ENCODE data around the gene PTPRD.

The PTPRD gene

GRCh38 chr9:10080012-10080411 is 532.8 kb downstream of the PTPRD start (continued):
- TF ChIP-seq, protein P1, sequence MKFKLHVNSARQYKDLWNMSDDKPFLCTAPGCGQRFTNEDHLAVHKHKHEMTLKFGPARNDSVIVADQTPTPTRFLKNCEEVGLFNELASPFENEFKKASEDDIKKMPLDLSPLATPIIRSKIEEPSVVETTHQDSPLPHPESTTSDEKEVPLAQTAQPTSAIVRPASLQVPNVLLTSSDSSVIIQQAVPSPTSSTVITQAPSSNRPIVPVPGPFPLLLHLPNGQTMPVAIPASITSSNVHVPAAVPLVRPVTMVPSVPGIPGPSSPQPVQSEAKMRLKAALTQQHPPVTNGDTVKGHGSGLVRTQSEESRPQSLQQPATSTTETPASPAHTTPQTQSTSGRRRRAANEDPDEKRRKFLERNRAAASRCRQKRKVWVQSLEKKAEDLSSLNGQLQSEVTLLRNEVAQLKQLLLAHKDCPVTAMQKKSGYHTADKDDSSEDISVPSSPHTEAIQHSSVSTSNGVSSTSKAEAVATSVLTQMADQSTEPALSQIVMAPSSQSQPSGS (tag by site-specific recombination; IDR thresholded peaks at IDR 0.05; ENCODE audit: low read depth): no peak
- no peak for TF ChIP-seq ZNF654 (tag by site-specific recombination; IDR thresholded peaks at IDR 0.05; ENCODE audit: low read depth)
- TF ChIP-seq IKZF3 (tag by site-specific recombination; IDR thresholded peaks at IDR 0.05): no peak
- no peak for TF ChIP-seq ZNF629 (tag by site-specific recombination; IDR thresholded peaks at IDR 0.05)
- no peak for TF ChIP-seq ZNF585B (tag by site-specific recombination; IDR thresholded peaks at IDR 0.05)
- TF ChIP-seq, protein P2, sequence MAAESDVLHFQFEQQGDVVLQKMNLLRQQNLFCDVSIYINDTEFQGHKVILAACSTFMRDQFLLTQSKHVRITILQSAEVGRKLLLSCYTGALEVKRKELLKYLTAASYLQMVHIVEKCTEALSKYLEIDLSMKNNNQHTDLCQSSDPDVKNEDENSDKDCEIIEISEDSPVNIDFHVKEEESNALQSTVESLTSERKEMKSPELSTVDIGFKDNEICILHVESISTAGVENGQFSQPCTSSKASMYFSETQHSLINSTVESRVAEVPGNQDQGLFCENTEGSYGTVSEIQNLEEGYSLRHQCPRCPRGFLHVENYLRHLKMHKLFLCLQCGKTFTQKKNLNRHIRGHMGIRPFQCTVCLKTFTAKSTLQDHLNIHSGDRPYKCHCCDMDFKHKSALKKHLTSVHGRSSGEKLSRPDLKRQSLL (tag by site-specific recombination; IDR thresholded peaks at IDR 0.05): no peak
- no peak for TF ChIP-seq ZNF426 (tag by site-specific recombination; IDR thresholded peaks at IDR 0.05)

DNA sequence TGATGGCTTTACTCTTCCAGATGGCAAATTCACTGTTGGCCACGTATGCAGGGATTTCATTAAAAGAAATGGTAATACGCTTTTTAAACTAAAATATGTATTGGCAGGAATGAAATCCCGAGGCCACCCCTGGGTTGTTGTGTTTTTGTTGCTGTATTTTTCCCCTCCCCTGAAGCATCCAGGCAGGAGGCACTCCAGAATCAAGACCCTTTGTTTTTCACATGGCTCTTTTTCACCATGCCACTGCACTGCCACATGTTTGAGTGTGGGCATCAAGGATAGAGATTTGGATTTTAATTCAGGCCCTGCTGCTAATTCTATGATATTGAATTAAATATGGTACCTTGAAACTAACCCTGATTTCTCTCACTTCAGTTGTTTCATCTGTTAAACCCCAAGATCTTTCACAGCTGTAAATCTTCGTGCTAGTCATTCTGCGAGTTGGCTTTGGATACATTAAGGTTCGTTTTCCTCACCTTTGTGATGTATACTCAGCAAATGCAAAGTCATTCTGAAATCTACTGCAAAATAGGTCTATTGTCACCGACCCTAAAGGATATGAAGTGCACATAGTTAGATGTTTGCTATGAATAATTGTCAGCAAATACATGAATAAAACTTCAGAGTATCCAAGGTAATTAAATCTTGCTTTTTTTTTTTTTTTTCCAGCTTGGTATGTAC is 533.4 kb downstream of the PTPRD start:
- CTCF ChIA-PET: interaction anchor here (0.6 kb wide), 2 partner anchors 126 to 152 kb away, joined by 3 read pairs; no protein-coding TSS in a partner anchor
- no peak overlapping the region for H3K4me3 ChIP-seq (ENCODE audit: low read depth, low read length)
- POLR2A ChIA-PET: no interaction called here

GRCh38 chr9:10071579-10071978 is 541.2 kb downstream of the PTPRD start:
- ChIA-PET POLR2A (no interaction called here), CTCF (interaction anchor here (2.0 kb wide), 1 partner anchor 13 kb away, joined by 8 read pairs; no protein-coding TSS in a partner anchor)
- H3K27ac ChIP-seq (ENCODE audit: extremely low read depth, low read depth, low read length): no peak overlapping the region
- H3K4me1 ChIP-seq (ENCODE audit: control insufficient read depth, insufficient read depth, low read length): no peaks in the 10 kb centered on the region
- TF ChIP-seq PRDM4 (tag by site-specific recombination; IDR thresholded peaks at IDR 0.05): no peak
- no peak for TF ChIP-seq ZNF792 (tag by site-specific recombination; IDR thresholded peaks at IDR 0.05)
- no peak for TF ChIP-seq ZBTB20 (tag by site-specific recombination; IDR thresholded peaks at IDR 0.05)
- no peak for TF ChIP-seq ZNF692 (tag by site-specific recombination; IDR thresholded peaks at IDR 0.05)
- no peak for TF ChIP-seq ZNF221 (tag by site-specific recombination; IDR thresholded peaks at IDR 0.05; ENCODE audit: borderline replicate concordance)
- H3K4me3 ChIP-seq (ENCODE audit: low read depth, low read length): no peak overlapping the region
- H3K9me3 ChIP-seq (ENCODE audit: control insufficient read depth, insufficient read depth, low read depth, low read length): no peaks in the 10 kb centered on the region
- no peaks in the 10 kb centered on the region for H3K36me3 ChIP-seq (ENCODE audit: control insufficient read depth in 2 of 2, insufficient read depth in 1 of 2, low read length in 2 of 2)

More for the DNA sequence above, 533.4 kb downstream of the PTPRD start:
- no peak overlapping the region for H3K27ac ChIP-seq (ENCODE audit: extremely low read depth, low read depth, low read length)
- no peaks in the 10 kb centered on the region for H3K9me3 ChIP-seq (ENCODE audit: control insufficient read depth, insufficient read depth, low read depth, low read length)
- no peaks in the 10 kb centered on the region for H3K4me1 ChIP-seq (ENCODE audit: control insufficient read depth, insufficient read depth, low read length)
- TF ChIP-seq ZNF558 (tag by site-specific recombination; IDR thresholded peaks at IDR 0.05) (no peak), ZNF658 (tag by site-specific recombination; IDR thresholded peaks at IDR 0.05) (no peak), ZNF133 (tag by site-specific recombination; IDR thresholded peaks at IDR 0.05) (no peak), ZSCAN18 (tag by site-specific recombination; IDR thresholded peaks at IDR 0.05) (no peak), ZNF184 (tag by site-specific recombination; IDR thresholded peaks at IDR 0.05) (no peak), ZNF404 (tag by site-specific recombination; IDR thresholded peaks at IDR 0.05) (no peak), OVOL3 (tag by site-specific recombination; IDR thresholded peaks at IDR 0.05) (no peak)
- no peaks in the 10 kb centered on the region for H3K36me3 ChIP-seq (ENCODE audit: control insufficient read depth in 2 of 2, insufficient read depth in 1 of 2, low read length in 2 of 2)
